GM23338 (cell line): ENCODE measurements around the gene DDX20. TPM values are rescaled to one million over a fixed set of nuclear protein-coding genes. Genes with fewer than 3 reads are reported as not detected.

Experiments used
- ATAC-seq: fragments of 200-7000 bp; cut with Tn5 transposase; 3 replicates; pipeline ENCODE4 v1.9.1; 2020
- DNase-seq: peaks from one replicate; pipeline ENCODE4 v3.0.0-alpha.2; 2015; ENCODE audit warnings: low spot score
- H2AFZ ChIP-seq: fragments of 200-600 bp; sonication (generic); 2 replicates; pipeline ENCODE4 v1.8.0; 2016; ENCODE audit warnings: antibody characterized with exemption, mild to moderate bottlenecking, moderate library complexity
- H3F3A ChIP-seq: fragments of 200-600 bp; sonication (generic); replicated peaks from 2 replicates; pipeline ENCODE4 v1.8.0; 2017; ENCODE audit warnings: antibody characterized with exemption, mixed run types, low read depth
- H3K27ac ChIP-seq: fragments of 200-600 bp; sonication (generic); 2 replicates; pipeline ENCODE4 v1.6.1; 2016; ENCODE audit warnings: low read depth
- H3K27me3 ChIP-seq: fragments of 200-600 bp; sonication (generic); 2 replicates; pipeline ENCODE4 v1.8.0; 2016; ENCODE audit warnings: mild to moderate bottlenecking, mixed run types, moderate library complexity; ENCODE audit not compliant: insufficient read depth
- H3K36me3 ChIP-seq: fragments of 200-600 bp; sonication (generic); 2 replicates; pipeline ENCODE4 v1.8.0; 2016; ENCODE audit warnings: mild to moderate bottlenecking; ENCODE audit not compliant: insufficient read depth
- H3K4me1 ChIP-seq: fragments of 200-600 bp; sonication (generic); 2 replicates; pipeline ENCODE4 v1.8.0; 2016; ENCODE audit warnings: mild to moderate bottlenecking, moderate library complexity; ENCODE audit not compliant: insufficient read depth
- H3K4me2 ChIP-seq: fragments of 200-600 bp; sonication (generic); 2 replicates; pipeline ENCODE4 v1.7.1; 2017; ENCODE audit warnings: mixed run types
- H3K4me3 ChIP-seq: fragments of 200-600 bp; sonication (generic); 2 replicates; pipeline ENCODE4 v1.6.1; 2016; ENCODE audit warnings: mixed run types
- H3K79me2 ChIP-seq: fragments of 200-600 bp; sonication (generic); replicated peaks from 2 replicates; pipeline ENCODE4 v1.8.0; 2017; ENCODE audit warnings: mild to moderate bottlenecking; ENCODE audit not compliant: insufficient read depth
- H3K9me2 ChIP-seq: fragments of 200-600 bp; sonication (generic); 2 replicates; pipeline ENCODE4 v1.8.0; 2017; ENCODE audit not compliant: insufficient read depth
- H4K20me1 ChIP-seq: fragments of 200-600 bp; sonication (generic); replicated peaks from 2 replicates; pipeline ENCODE4 v1.8.0; 2017; ENCODE audit warnings: mild to moderate bottlenecking; ENCODE audit not compliant: insufficient read depth
- H3K27ac Mint-ChIP-seq: 2 replicates; pipeline ENCODE4 v1.8.0; 2020; ENCODE audit warnings: inconsistent platforms, mild to moderate bottlenecking, moderate library complexity, mixed read lengths
- H3K27me3 Mint-ChIP-seq: 3 replicates; pipeline ENCODE4 v1.8.0; 2022; ENCODE audit warnings: low read depth, mild to moderate bottlenecking, moderate library complexity, mixed read lengths, inconsistent platforms; ENCODE audit not compliant: insufficient read depth, poor library complexity
- H3K36me3 Mint-ChIP-seq: 3 replicates; pipeline ENCODE4 v1.8.0; 2021; ENCODE audit warnings: low read depth, mild to moderate bottlenecking, inconsistent platforms, moderate library complexity, mixed read lengths
- H3K4me1 Mint-ChIP-seq: 3 replicates; pipeline ENCODE4 v1.8.0; 2020; ENCODE audit warnings: mild to moderate bottlenecking, inconsistent platforms, mixed read lengths
- H3K4me3 Mint-ChIP-seq: 3 replicates; pipeline ENCODE4 v1.8.0; 2021; ENCODE audit warnings: moderate library complexity, mild to moderate bottlenecking, inconsistent platforms, mixed read lengths
- H3K9me3 Mint-ChIP-seq: 3 replicates; pipeline ENCODE4 v1.8.0; 2020; ENCODE audit warnings: moderate library complexity, mild to moderate bottlenecking, inconsistent platforms, mixed read lengths
- CREB1 ChIP-seq: fragments of 250-450 bp; sonication (Bioruptor Pico); IDR thresholded peaks from 2 replicates; pipeline ENCODE4 v1.5.0; 2020; ENCODE audit warnings: low read depth, mild to moderate bottlenecking, moderate library complexity
- CTCF ChIP-seq, 2 experiments: fragments of 200-600 bp in 1 of 2; sonication (generic) in 1 of 2; conservative IDR thresholded peaks; 2 replicates each; pipeline versions ENCODE4 v1.5.1 to v1.6.1; 2016 to 2017; ENCODE audit warnings: antibody characterized with exemption in 2 of 2, low read depth in 2 of 2, mild to moderate bottlenecking in 2 of 2, moderate library complexity in 1 of 2
- ETS1 ChIP-seq: IDR thresholded peaks from 2 replicates; pipeline ENCODE4 v1.6.1; 2016; ENCODE audit warnings: antibody characterized with exemption
- EZH2 ChIP-seq: fragments of 200-600 bp; sonication (generic); IDR thresholded peaks from one replicate; pipeline ENCODE4 v1.8.0; 2017; ENCODE audit warnings: antibody characterized with exemption, mild to moderate bottlenecking, low read depth; ENCODE audit not compliant: unreplicated experiment
- EZH2phosphoT487 ChIP-seq: fragments of 200-600 bp; sonication (generic); IDR thresholded peaks from one replicate; pipeline ENCODE4 v1.8.1; 2018; ENCODE audit warnings: antibody characterized with exemption; ENCODE audit not compliant: unreplicated experiment
- JUNB ChIP-seq: IDR thresholded peaks from one replicate; pipeline ENCODE4 v1.6.1; 2016; ENCODE audit warnings: antibody characterized with exemption; ENCODE audit not compliant: unreplicated experiment
- NANOG ChIP-seq: IDR thresholded peaks from 2 replicates; pipeline ENCODE4 v1.6.1; 2016; ENCODE audit warnings: antibody characterized with exemption, borderline replicate concordance
- POLR2AphosphoS5 ChIP-seq: IDR thresholded peaks from 2 replicates; pipeline ENCODE4 v1.6.1; 2016; ENCODE audit warnings: antibody characterized with exemption, low read depth
- REST ChIP-seq: IDR thresholded peaks from one replicate; pipeline ENCODE4 v1.6.1; 2018; ENCODE audit warnings: antibody characterized with exemption; ENCODE audit not compliant: unreplicated experiment
- STAT1 ChIP-seq: IDR thresholded peaks from one replicate; pipeline ENCODE4 v1.6.1; 2016; ENCODE audit warnings: antibody characterized with exemption; ENCODE audit not compliant: unreplicated experiment
- ZNF114 ChIP-seq: fragments of 250-450 bp; sonication (Bioruptor Pico); IDR thresholded peaks from 2 replicates; pipeline ENCODE4 v1.5.0; 2020; ENCODE audit warnings: mild to moderate bottlenecking, moderate library complexity
- ZNF331 ChIP-seq: fragments of 250-450 bp; sonication (Bioruptor Pico); IDR thresholded peaks from 2 replicates; pipeline ENCODE4 v1.5.0; 2020; ENCODE audit warnings: low read depth, mild to moderate bottlenecking, moderate library complexity
- ZNF462 ChIP-seq: fragments of 250-450 bp; sonication (Bioruptor Pico); IDR thresholded peaks from 2 replicates; pipeline ENCODE4 v1.5.0; 2020; ENCODE audit warnings: mild to moderate bottlenecking, moderate library complexity
- polyA plus RNA-seq: library from polyadenylated mRNA; unstranded; fragments of >200 nt; fragmentation: Nextera tagmentation; extraction: Ambion mirVana; gene quantifications from 2 replicates; pipeline ENCODE4 v1.2.1, GENCODE V29; 2016
- total RNA-seq: library from RNA; depleted of rRNA; stranded (reverse); fragments of >200 nt; shearing (Covaris generic); gene quantifications from 2 replicates; pipeline ENCODE4 v1.2.3, GENCODE V29; 2014

DDX20 gene
- total and polyA plus RNA-seq, 2 experiments from 2014 or later, result 11.9 to 54.4 TPM

GRCh38 chr1:111812306-111812705 lies 56.6 kb downstream of the DDX20 start:
- DNase-seq (no peak), ATAC-seq (no peak)
- Histone ChIP-seq H3K79me2 (no peaks in the 10 kb centered on the region), H3K4me2 (no peak overlapping the region), H3F3A (no peaks in the 10 kb centered on the region), H3K27ac (no peak overlapping the region), H3K4me1 (no peaks in the 10 kb centered on the region), H2AFZ (no peak overlapping the region), H3K9me2 (0 out of 2 replicates have a peak, but pooled peaks cover 7% of the 10 kb centered on the region), H3K36me3 (no peaks in the 10 kb centered on the region), H4K20me1 (no peaks in the 10 kb centered on the region), H3K27me3 (no peaks in the 10 kb centered on the region), H3K4me3 (no peak overlapping the region)
- Mint-ChIP-seq H3K27me3 (peaks cover 4% of the 10 kb centered on the region), H3K27ac (no peak overlapping the region), H3K36me3 (no peaks in the 10 kb centered on the region), H3K9me3 (no peaks in the 10 kb centered on the region), H3K4me3 (no peak overlapping the region), H3K4me1 (peaks cover 3% of the 10 kb centered on the region; the same call in 1 of the 3 replicates)
- TF ChIP-seq STAT1 (no peak), CTCF (conservative IDR thresholded peaks at IDR 0.05; ENCODE audit: low read depth in 2 of 2) (no peak), ZNF462 (CRISPR knock-in tag) (no peak), POLR2AphosphoS5 (no peak), REST (no peak), ZNF114 (CRISPR knock-in tag) (no peak), EZH2phosphoT487 (no peak), ETS1 (no peak), JUNB (no peak), ZNF331 (CRISPR knock-in tag) (no peak), CREB1 (CRISPR knock-in tag) (no peak), NANOG (no peak), EZH2 (no peak)
